ENCODE results near the gene PTPN2.

DNA sequence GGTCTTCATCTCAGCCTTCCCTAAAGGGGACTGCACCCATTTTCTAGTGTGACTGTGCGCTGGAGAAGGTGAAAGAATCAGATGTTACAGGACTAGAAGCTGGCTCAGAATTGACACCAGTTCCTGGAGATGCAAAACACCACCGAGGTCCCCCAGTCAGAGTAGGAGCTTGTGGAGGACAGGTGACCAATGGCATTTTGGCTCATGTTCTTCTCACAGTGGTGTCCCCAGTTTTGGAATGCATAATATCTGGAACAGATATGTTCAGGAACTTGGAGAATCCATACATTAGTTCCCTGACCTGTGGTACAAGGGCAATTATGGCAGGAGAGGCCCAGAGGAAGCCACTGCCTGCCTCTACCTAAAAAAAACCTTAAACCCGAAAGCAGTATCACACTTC, 114.9 kb downstream of the PTPN2 start:
- TF ChIP-seq, protein P1, sequence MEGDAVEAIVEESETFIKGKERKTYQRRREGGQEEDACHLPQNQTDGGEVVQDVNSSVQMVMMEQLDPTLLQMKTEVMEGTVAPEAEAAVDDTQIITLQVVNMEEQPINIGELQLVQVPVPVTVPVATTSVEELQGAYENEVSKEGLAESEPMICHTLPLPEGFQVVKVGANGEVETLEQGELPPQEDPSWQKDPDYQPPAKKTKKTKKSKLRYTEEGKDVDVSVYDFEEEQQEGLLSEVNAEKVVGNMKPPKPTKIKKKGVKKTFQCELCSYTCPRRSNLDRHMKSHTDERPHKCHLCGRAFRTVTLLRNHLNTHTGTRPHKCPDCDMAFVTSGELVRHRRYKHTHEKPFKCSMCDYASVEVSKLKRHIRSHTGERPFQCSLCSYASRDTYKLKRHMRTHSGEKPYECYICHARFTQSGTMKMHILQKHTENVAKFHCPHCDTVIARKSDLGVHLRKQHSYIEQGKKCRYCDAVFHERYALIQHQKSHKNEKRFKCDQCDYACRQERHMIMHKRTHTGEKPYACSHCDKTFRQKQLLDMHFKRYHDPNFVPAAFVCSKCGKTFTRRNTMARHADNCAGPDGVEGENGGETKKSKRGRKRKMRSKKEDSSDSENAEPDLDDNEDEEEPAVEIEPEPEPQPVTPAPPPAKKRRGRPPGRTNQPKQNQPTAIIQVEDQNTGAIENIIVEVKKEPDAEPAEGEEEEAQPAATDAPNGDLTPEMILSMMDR (IDR thresholded peaks at IDR 0.05), result no peak
- no peak for TF ChIP-seq POLR2A (IDR thresholded peaks at IDR 0.05)

Measured in uterus (tissue), 2 donors.